ENCODE results near the gene PTPRO. TPM values are rescaled to one million over a fixed set of nuclear protein-coding genes. Genes with fewer than 3 reads are reported as not detected.

The PTPRO gene
- total and polyA plus RNA-seq, 10 of the 15 experiments (the other 5 are each of a cell fraction or from before 2014, with no cell fraction given), result 1.2 to 5.3 (median 3.5) TPM

- no peaks in the 10 kb centered on the region for H3K36me3 ChIP-seq (ENCODE audit: control insufficient read depth in 2 of 2, insufficient read depth in 2 of 2, low read length in 1 of 2)
- H3K27me3 ChIP-seq (replicated peaks in 1 of 2; ENCODE audit: control insufficient read depth in 2 of 2, insufficient read depth in 2 of 2, low read length in 1 of 2), result no peaks in the 10 kb centered on the region
- H3K79me2 ChIP-seq (ENCODE audit: control insufficient read depth, insufficient read depth, low read length), result no peaks in the 10 kb centered on the region
- H3K9ac ChIP-seq (ENCODE audit: control insufficient read depth, insufficient read depth, low read length), result no peak overlapping the region
- POLR2A ChIA-PET, result interaction anchor here (1.1 kb wide), 1 partner anchor 11 kb away, joined by 4 read pairs; no protein-coding TSS in a partner anchor
- intact Hi-C loops (cut with micrococcal nuclease; ENCODE audit: unreplicated experiment), result no loop called here
- CTCF ChIA-PET, result interaction anchor here (5.2 to 11.6 kb wide), 2 partner anchors 20 to 31 kb away, joined by 30 to 74 read pairs; no protein-coding TSS in a partner anchor
- ATAC-seq, result no peak
- H3K4me2 ChIP-seq (ENCODE audit: control insufficient read depth, insufficient read depth), result 0 out of 2 replicates have a peak overlapping the region, but pooled peaks have one; percentile 5
- no peaks in the 10 kb centered on the region for H4K20me1 ChIP-seq (ENCODE audit: control insufficient read depth, insufficient read depth)
- no peaks in the 10 kb centered on the region for H3K4me1 ChIP-seq (ENCODE audit: control insufficient read depth, insufficient read depth, low read length)
- peak overlapping the region; percentile 70 for H2AFZ ChIP-seq (ENCODE audit: control insufficient read depth, low read depth, low read length)
- TF ChIP-seq GATAD2B (conservative IDR thresholded peaks at IDR 0.05; ENCODE audit: low read depth), result no peak
- no peak for TF ChIP-seq EP300 (IDR thresholded peaks at IDR 0.05; ENCODE audit: borderline replicate concordance in 1 of 2, control insufficient read depth in 1 of 2, low read depth in 2 of 2, low read length in 2 of 2)
- TF ChIP-seq DPF2 (IDR thresholded peaks at IDR 0.05), result no peak
- TF ChIP-seq CHD4 (IDR thresholded peaks at IDR 0.05), result no peak
- no peak for TF ChIP-seq POLR2A (IDR thresholded peaks at IDR 0.05; ENCODE audit: low read depth, low read length)
- TF ChIP-seq BCL11A (IDR thresholded peaks at IDR 0.05; ENCODE audit: low read depth, low read length), result no peak
- no peak for TF ChIP-seq STAT3 (IDR thresholded peaks at IDR 0.05; ENCODE audit: low read depth, low read length)
- H3K9me3 ChIP-seq (replicated peaks; ENCODE audit: control insufficient read depth, insufficient read depth, low read length), result no peaks in the 10 kb centered on the region
- in situ Hi-C loops (cut with MboI), result no loop called here
- RAD21 ChIA-PET (ENCODE audit: unreplicated experiment), result interaction anchor here (2.1 kb wide), 1 partner anchor 31 kb away, joined by 9 read pairs; no protein-coding TSS in a partner anchor
- SMC1A ChIA-PET (ENCODE audit: uncharacterized antibody, unreplicated experiment), result interaction anchor here (1.0 to 11.3 kb wide), 6 partner anchors 10 to 287 kb away, joined by 3 to 139 read pairs (median 40); no protein-coding TSS in a partner anchor
- no peak overlapping the region for H3K27ac ChIP-seq (ENCODE audit: control insufficient read depth, insufficient read depth)
- DNase-seq (ENCODE audit: low read depth, low spot score), result no peak
- BruUV-seq (replicated peaks), result no TSS peak
- WGBS (ENCODE audit: insufficient coverage, insufficient replicate concordance, low lambda C conversion rate, missing lambda C conversion rate), result 93% methylated on average over 5 of the region's 5 CpGs
- no peak for FAIRE-seq
- no peak overlapping the region for H3K4me3 ChIP-seq
These were observed 241.4 kb downstream of the PTPRO start for GRCh38 chr12:15563663-15564062.

GRCh38 chr12:15574353-15574752 is 252.0 kb downstream of the PTPRO start:
- no peak for FAIRE-seq
- no peak overlapping the region for H3K4me3 ChIP-seq
- no peak for ATAC-seq
- H4K20me1 ChIP-seq (ENCODE audit: control insufficient read depth, insufficient read depth), result no peaks in the 10 kb centered on the region
- in situ Hi-C loops (cut with MboI) (no loop called here), intact Hi-C loops (cut with micrococcal nuclease; ENCODE audit: unreplicated experiment) (no loop called here)
- H3K9ac ChIP-seq (ENCODE audit: control insufficient read depth, insufficient read depth, low read length), result no peak overlapping the region
- TF ChIP-seq ZNF687 (IDR thresholded peaks at IDR 0.05) (peak; percentile 73), IKZF2 (IDR thresholded peaks at IDR 0.05) (no peak)
- H3K79me2 ChIP-seq (ENCODE audit: control insufficient read depth, insufficient read depth, low read length), result no peaks in the 10 kb centered on the region
- H3K9me3 ChIP-seq (replicated peaks; ENCODE audit: control insufficient read depth, insufficient read depth, low read length), result peaks cover 6% of the 10 kb centered on the region; the same call in 2 of the 3 replicates
- ChIA-PET CTCF (interaction anchor here (0.8 to 10.0 kb wide), 9 partner anchors 11 to 579 kb away, joined by 3 to 185 read pairs (median 4); no protein-coding TSS in a partner anchor), RAD21 (ENCODE audit: unreplicated experiment) (interaction anchor here (1.1 to 3.0 kb wide), 8 partner anchors 9 to 336 kb away, joined by 3 to 17 read pairs (median 10); no protein-coding TSS in a partner anchor), SMC1A (ENCODE audit: uncharacterized antibody, unreplicated experiment) (interaction anchor here (1.0 to 10.1 kb wide), 11 partner anchors 10 to 196 kb away, joined by 3 to 177 read pairs (median 7); no protein-coding TSS in a partner anchor), POLR2A (interaction anchor here (0.6 to 2.3 kb wide), 9 partner anchors 11 to 309 kb away, joined by 3 to 6 read pairs (median 4); no protein-coding TSS in a partner anchor)
- no TSS peak for BruUV-seq (replicated peaks)
- DNase-seq (ENCODE audit: low read depth, low spot score), result no peak
- 100% methylated on average over 1 of the region's 1 CpG for WGBS (ENCODE audit: insufficient coverage, insufficient replicate concordance, low lambda C conversion rate, missing lambda C conversion rate)
- H3K36me3 ChIP-seq (ENCODE audit: control insufficient read depth in 2 of 2, insufficient read depth in 2 of 2, low read length in 1 of 2), result no peaks in the 10 kb centered on the region
- H3K27ac ChIP-seq (ENCODE audit: control insufficient read depth, insufficient read depth), result no peak overlapping the region
- H2AFZ ChIP-seq (ENCODE audit: control insufficient read depth, low read depth, low read length), result no peak overlapping the region
- H3K27me3 ChIP-seq (replicated peaks in 1 of 2; ENCODE audit: control insufficient read depth in 2 of 2, insufficient read depth in 2 of 2, low read length in 1 of 2), result no peaks in the 10 kb centered on the region
- peaks cover 16% of the 10 kb centered on the region for H3K4me1 ChIP-seq (ENCODE audit: control insufficient read depth, insufficient read depth, low read length)
- H3K4me2 ChIP-seq (ENCODE audit: control insufficient read depth, insufficient read depth), result no peak overlapping the region

All from GM12878 (cell line).